Measurements from ENCODE around the gene PLCH1. TPM values are rescaled to one million over a fixed set of nuclear protein-coding genes. Genes with fewer than 3 reads are reported as not detected.

Gene PLCH1
- total and polyA plus RNA-seq, 9 donors = 0.04 to 6.3 (median 0.79) TPM

GRCh38 chr3:155790272-155790925 is 45.5 kb upstream of the PLCH1 start:
- TF ChIP-seq EP300 (IDR thresholded peaks at IDR 0.05) (no peak), CTCF (IDR thresholded peaks at IDR 0.05) (no peak), POLR2A (IDR thresholded peaks at IDR 0.05) (no peak)
- Histone ChIP-seq H3K4me3 (no peak overlapping the region), H3K27ac (no peak overlapping the region), H3K36me3 (no peaks in the 10 kb centered on the region), H3K27me3 (no peaks in the 10 kb centered on the region), H3K9me3 (no peaks in the 10 kb centered on the region), H3K4me1 (ENCODE audit: insufficient read depth) (no peaks in the 10 kb centered on the region)
- WGBS, 3 donors = 74 to 83% (median 83%) methylated on average over 4 of the region's 4 CpGs
- intact Hi-C loops (cut with DNase I) = no loop called here
- no peak for DNase-seq

GRCh38 chr3:155785662-155786295 is 40.9 kb upstream of the PLCH1 start:
- H3K36me3 ChIP-seq = no peaks in the 10 kb centered on the region
- H3K27me3 ChIP-seq = no peaks in the 10 kb centered on the region
- DNase-seq = no peak
- no peak overlapping the region for H3K4me3 ChIP-seq
- H3K27ac ChIP-seq = no peak overlapping the region
- peaks cover 0 to 8% of the 10 kb centered on the region in 2 donors for H3K9me3 ChIP-seq
- H3K4me1 ChIP-seq (ENCODE audit: insufficient read depth) = no peaks in the 10 kb centered on the region
- no peak for TF ChIP-seq EP300 (IDR thresholded peaks at IDR 0.05)
- no peak for TF ChIP-seq POLR2A (IDR thresholded peaks at IDR 0.05)
- no peak for TF ChIP-seq CTCF (IDR thresholded peaks at IDR 0.05)
- intact Hi-C loops (cut with DNase I) = no loop called here

DNA sequence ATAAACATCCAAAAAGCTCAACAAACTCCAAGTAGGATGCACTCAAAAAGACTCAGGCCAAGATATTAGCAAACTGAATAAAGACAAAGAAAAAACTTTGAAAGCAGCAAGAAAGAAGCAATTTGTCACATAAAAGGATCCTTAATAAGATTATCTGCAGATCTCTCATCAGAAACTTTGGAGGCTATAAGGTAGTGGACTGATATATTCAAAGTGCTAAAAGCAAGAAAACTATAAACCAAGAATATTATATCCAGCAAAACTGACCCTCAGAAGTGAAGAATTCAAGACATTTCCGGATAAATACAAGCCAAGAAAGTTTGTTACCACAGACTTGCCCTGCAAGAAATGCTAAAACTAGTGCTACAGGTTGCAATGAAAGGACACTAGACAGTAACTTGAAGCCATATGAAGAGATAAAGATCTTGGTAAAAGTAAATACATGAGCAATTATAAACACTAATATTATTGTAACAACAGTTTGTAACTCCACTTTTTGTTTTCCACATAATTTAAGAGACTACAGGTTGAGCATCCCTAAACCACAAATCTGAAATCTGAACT is 37.6 kb upstream of the PLCH1 start:
- H3K27me3 ChIP-seq = no peaks in the 10 kb centered on the region
- WGBS, 3 donors = 93 to 99% (median 97%) methylated on average over 1 of the region's 1 CpG
- no peaks in the 10 kb centered on the region for H3K36me3 ChIP-seq
- DNase-seq = no peak
- TF ChIP-seq POLR2A (IDR thresholded peaks at IDR 0.05) (no peak), EP300 (IDR thresholded peaks at IDR 0.05) (no peak), CTCF (IDR thresholded peaks at IDR 0.05) (no peak)
- H3K27ac ChIP-seq = no peak overlapping the region
- H3K4me1 ChIP-seq (ENCODE audit: insufficient read depth) = no peaks in the 10 kb centered on the region
- no peak overlapping the region for H3K4me3 ChIP-seq
- H3K9me3 ChIP-seq = peaks cover 0 to 8% of the 10 kb centered on the region in 2 donors
- intact Hi-C loops (cut with DNase I) = no loop called here

GRCh38 chr3:155780291-155780690 is 35.4 kb upstream of the PLCH1 start:
- intact Hi-C loops (cut with DNase I) = no loop called here
- DNase-seq = no peak
- Histone ChIP-seq H3K4me3 (no peak overlapping the region), H3K27ac (no peak overlapping the region), H3K36me3 (no peaks in the 10 kb centered on the region), H3K9me3 (peaks cover 0 to 8% of the 10 kb centered on the region in 2 donors), H3K4me1 (ENCODE audit: insufficient read depth) (no peaks in the 10 kb centered on the region), H3K27me3 (no peaks in the 10 kb centered on the region)
- no peak for TF ChIP-seq CTCF (IDR thresholded peaks at IDR 0.05)
- TF ChIP-seq POLR2A (IDR thresholded peaks at IDR 0.05) = no peak
- no peak for TF ChIP-seq EP300 (IDR thresholded peaks at IDR 0.05)

All from ovary (tissue), 9 donors.